Breast epithelium (tissue), 3 donors: ENCODE results near the gene TBC1D22B.

ENCODE experiments used
- POLR2A ChIP-seq: fragments of 450-650 bp; IDR thresholded peaks from one replicate; pipeline ENCODE4 v1.6.1; 2016; ENCODE audit warnings: antibody characterized with exemption, mild to moderate bottlenecking, moderate library complexity
- TF ChIP-seq, protein P1 (sequence below), 3 donors: fragments of 450-650 bp; IDR thresholded peaks; one replicate each; pipeline ENCODE4 v1.5.1; 2016 to 2017; ENCODE audit warnings: antibody characterized with exemption in 3 of 3, mild to moderate bottlenecking in 3 of 3, moderate library complexity in 3 of 3

DNA sequence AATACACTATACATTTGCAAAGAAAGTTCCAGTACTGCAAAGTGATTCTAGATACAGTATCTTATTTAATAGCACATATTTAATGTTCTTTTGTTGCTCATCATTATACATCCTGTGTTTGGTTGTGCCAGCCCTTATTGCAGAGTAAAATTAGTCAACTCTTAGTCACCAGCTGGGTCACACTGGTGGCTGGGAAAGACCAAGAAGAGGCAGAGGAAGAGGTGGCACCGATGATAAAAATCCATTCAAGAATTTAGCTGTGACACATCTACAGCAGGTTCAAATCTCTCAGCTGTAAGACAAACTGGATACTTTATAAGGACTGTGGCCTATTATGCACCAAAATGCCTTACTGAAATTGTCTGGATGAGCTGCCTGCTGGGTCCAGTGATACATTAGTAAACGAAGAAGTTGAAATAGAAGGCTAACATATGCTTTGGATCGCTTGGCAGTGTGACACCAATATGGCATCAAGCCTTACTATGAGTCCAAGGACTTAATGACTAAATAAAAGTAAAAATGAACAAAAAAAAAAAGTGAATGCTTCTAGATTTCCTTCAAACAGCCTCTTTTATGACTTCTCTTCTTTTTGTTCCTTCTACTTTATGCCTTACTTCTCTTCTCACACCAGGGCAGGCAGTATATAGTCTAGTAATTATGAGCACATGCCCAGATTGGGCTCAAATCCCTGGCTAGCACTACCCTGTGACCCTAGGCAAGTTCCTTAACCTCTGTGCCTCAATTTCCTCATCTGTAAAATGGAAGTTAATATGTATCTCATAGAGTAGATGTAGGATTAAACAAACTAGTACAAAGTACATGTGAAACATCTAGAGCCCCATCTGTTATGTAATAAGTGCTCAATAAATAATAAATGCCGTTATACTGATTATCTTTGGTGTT is 66.8 kb downstream of the TBC1D22B start:
- TF ChIP-seq POLR2A = no peak
- TF ChIP-seq, protein P1, sequence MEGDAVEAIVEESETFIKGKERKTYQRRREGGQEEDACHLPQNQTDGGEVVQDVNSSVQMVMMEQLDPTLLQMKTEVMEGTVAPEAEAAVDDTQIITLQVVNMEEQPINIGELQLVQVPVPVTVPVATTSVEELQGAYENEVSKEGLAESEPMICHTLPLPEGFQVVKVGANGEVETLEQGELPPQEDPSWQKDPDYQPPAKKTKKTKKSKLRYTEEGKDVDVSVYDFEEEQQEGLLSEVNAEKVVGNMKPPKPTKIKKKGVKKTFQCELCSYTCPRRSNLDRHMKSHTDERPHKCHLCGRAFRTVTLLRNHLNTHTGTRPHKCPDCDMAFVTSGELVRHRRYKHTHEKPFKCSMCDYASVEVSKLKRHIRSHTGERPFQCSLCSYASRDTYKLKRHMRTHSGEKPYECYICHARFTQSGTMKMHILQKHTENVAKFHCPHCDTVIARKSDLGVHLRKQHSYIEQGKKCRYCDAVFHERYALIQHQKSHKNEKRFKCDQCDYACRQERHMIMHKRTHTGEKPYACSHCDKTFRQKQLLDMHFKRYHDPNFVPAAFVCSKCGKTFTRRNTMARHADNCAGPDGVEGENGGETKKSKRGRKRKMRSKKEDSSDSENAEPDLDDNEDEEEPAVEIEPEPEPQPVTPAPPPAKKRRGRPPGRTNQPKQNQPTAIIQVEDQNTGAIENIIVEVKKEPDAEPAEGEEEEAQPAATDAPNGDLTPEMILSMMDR (IDR thresholded peaks at IDR 0.05) = no peak
